Measurements from ENCODE around the gene ARHGAP42. TPM values are rescaled to one million over a fixed set of nuclear protein-coding genes. Genes with fewer than 3 reads are reported as not detected.

The ARHGAP42 gene
- total and polyA plus RNA-seq, 4 donors: 15.6 to 37.7 (median 30.5) TPM

- no peaks in the 10 kb centered on the region for H3K36me3 ChIP-seq (ENCODE audit: control insufficient read depth, insufficient read depth, low read length)
- no peaks in the 10 kb centered on the region for H3K27me3 ChIP-seq (ENCODE audit: control insufficient read depth, insufficient read depth, low read length)
- H3K27ac ChIP-seq (ENCODE audit: low read depth, low read length): no peak overlapping the region
- H3K9me3 ChIP-seq (ENCODE audit: control insufficient read depth, insufficient read depth, low read length): no peaks in the 10 kb centered on the region
- H3K4me1 ChIP-seq (ENCODE audit: control insufficient read depth, insufficient read depth, low read length): peaks cover 6% of the 10 kb centered on the region
- DNase-seq (ENCODE audit: low read depth in 4 of 6, low spot score in 6 of 6): no peak
- H3K4me3 ChIP-seq (ENCODE audit: low read depth, low read length): no peak overlapping the region
- 81% methylated on average over 4 of the region's 5 CpGs for WGBS (ENCODE audit: insufficient coverage)
These were observed 144.9 kb downstream of the ARHGAP42 start for GRCh38 chr11:100831929-100832494.

DNA sequence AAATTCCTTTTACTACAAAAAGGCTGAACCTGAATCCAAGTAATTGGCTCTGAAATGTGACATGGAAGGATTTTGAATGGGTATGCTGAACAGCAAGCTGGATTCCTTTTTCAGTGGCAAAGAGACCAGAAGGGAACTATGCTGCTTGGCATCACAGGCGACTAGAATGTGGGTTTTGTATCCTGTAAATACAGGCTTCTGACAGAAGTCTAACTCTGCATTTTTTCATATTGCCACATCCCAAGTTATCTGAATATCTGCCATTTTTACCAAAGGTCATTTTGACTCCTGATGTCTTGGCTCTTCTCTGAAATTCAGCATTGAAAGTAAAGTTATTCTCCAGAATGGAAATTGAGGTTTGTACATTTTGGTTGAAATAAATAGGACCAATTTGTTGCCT lies 145.7 kb downstream of the ARHGAP42 start:
- H3K27me3 ChIP-seq (ENCODE audit: control insufficient read depth, insufficient read depth, low read length): no peaks in the 10 kb centered on the region
- H3K4me1 ChIP-seq (ENCODE audit: control insufficient read depth, insufficient read depth, low read length): peaks cover 1% of the 10 kb centered on the region
- WGBS (ENCODE audit: insufficient coverage): no CpG with 5 or more reads among the region's 1 CpG

DNA sequence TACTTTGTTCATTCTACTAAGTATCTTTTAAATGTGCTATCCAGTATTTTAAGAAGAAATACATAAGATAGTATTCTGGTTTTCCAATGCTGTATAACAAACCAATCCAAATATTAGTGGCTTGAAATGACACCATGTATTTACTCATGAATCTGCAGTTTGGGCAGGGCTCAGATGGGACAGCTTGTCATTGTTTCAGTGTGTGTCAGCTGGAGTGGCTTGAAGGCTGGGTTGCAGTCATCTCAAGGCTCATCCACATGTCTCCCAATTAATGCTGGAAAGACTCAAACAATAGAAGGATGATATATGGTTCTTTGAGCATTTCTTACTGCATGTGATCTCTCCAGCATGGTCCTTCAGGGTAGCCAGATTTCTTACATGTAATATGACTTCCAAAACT lies 146.2 kb downstream of the ARHGAP42 start:
- no peaks in the 10 kb centered on the region for H3K9me3 ChIP-seq (ENCODE audit: control insufficient read depth, insufficient read depth, low read length)
- DNase-seq (ENCODE audit: low read depth in 4 of 6, low spot score in 6 of 6): no peak
- no peak overlapping the region for H3K27ac ChIP-seq (ENCODE audit: low read depth, low read length)
- H3K27me3 ChIP-seq (ENCODE audit: control insufficient read depth, insufficient read depth, low read length): no peaks in the 10 kb centered on the region
- H3K36me3 ChIP-seq (ENCODE audit: control insufficient read depth, insufficient read depth, low read length): no peaks in the 10 kb centered on the region
- H3K4me3 ChIP-seq (ENCODE audit: low read depth, low read length): no peak overlapping the region
- H3K4me1 ChIP-seq (ENCODE audit: control insufficient read depth, insufficient read depth, low read length): no peaks in the 10 kb centered on the region

More for the DNA sequence above, 145.7 kb downstream of the ARHGAP42 start:
- Histone ChIP-seq H3K9me3 (ENCODE audit: control insufficient read depth, insufficient read depth, low read length) (no peaks in the 10 kb centered on the region), H3K4me3 (ENCODE audit: low read depth, low read length) (no peak overlapping the region), H3K36me3 (ENCODE audit: control insufficient read depth, insufficient read depth, low read length) (no peaks in the 10 kb centered on the region), H3K27ac (ENCODE audit: low read depth, low read length) (no peak overlapping the region)
- no peak for DNase-seq (ENCODE audit: low read depth in 4 of 6, low spot score in 6 of 6)

DNA sequence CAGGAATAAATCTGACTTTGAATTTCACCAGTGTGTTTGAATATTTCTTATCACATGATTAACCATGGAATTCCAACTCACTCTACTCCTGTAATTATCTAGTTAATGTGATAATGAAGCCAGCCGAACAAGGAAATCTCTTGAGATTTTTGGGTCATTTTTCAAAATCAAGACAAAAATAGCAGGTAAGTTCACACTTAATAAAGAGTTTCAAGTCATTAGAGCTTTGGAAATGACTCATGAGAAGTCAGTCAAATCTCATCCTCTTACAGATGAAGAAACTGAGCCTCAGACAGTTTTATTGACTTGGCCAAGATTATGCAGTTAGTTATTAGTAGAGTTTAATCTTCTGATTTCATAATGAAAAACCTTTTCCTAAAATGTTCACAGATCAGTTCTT lies 148.8 kb downstream of the ARHGAP42 start:
- no peaks in the 10 kb centered on the region for H3K4me1 ChIP-seq (ENCODE audit: control insufficient read depth, insufficient read depth, low read length)
- no peak for DNase-seq (ENCODE audit: low read depth in 4 of 6, low spot score in 6 of 6)
- no peak overlapping the region for H3K27ac ChIP-seq (ENCODE audit: low read depth, low read length)
- no peaks in the 10 kb centered on the region for H3K9me3 ChIP-seq (ENCODE audit: control insufficient read depth, insufficient read depth, low read length)
- no peaks in the 10 kb centered on the region for H3K36me3 ChIP-seq (ENCODE audit: control insufficient read depth, insufficient read depth, low read length)
- WGBS (ENCODE audit: insufficient coverage): no CpG with 5 or more reads among the region's 1 CpG
- no peaks in the 10 kb centered on the region for H3K27me3 ChIP-seq (ENCODE audit: control insufficient read depth, insufficient read depth, low read length)
- H3K4me3 ChIP-seq (ENCODE audit: low read depth, low read length): no peak overlapping the region

GRCh38 chr11:100837311-100837710 lies 150.2 kb downstream of the ARHGAP42 start:
- no peak overlapping the region for H3K27ac ChIP-seq (ENCODE audit: low read depth, low read length)
- no peaks in the 10 kb centered on the region for H3K36me3 ChIP-seq (ENCODE audit: control insufficient read depth, insufficient read depth, low read length)
- WGBS (ENCODE audit: insufficient coverage): no CpG with 5 or more reads among the region's 2 CpGs
- H3K9me3 ChIP-seq (ENCODE audit: control insufficient read depth, insufficient read depth, low read length): no peaks in the 10 kb centered on the region
- H3K4me3 ChIP-seq (ENCODE audit: low read depth, low read length): no peak overlapping the region
- DNase-seq (ENCODE audit: low read depth in 4 of 6, low spot score in 6 of 6): no peak
- H3K27me3 ChIP-seq (ENCODE audit: control insufficient read depth, insufficient read depth, low read length): no peaks in the 10 kb centered on the region
- H3K4me1 ChIP-seq (ENCODE audit: control insufficient read depth, insufficient read depth, low read length): no peaks in the 10 kb centered on the region

- H3K9me3 ChIP-seq (ENCODE audit: control insufficient read depth, insufficient read depth, low read length): no peaks in the 10 kb centered on the region
- no peaks in the 10 kb centered on the region for H3K27me3 ChIP-seq (ENCODE audit: control insufficient read depth, insufficient read depth, low read length)
- DNase-seq (ENCODE audit: low read depth in 4 of 6, low spot score in 6 of 6): no peak
- H3K4me1 ChIP-seq (ENCODE audit: control insufficient read depth, insufficient read depth, low read length): no peaks in the 10 kb centered on the region
- H3K36me3 ChIP-seq (ENCODE audit: control insufficient read depth, insufficient read depth, low read length): no peaks in the 10 kb centered on the region
- H3K27ac ChIP-seq (ENCODE audit: low read depth, low read length): no peak overlapping the region
- WGBS (ENCODE audit: insufficient coverage): 80% methylated on average over 1 of the region's 4 CpGs
- no peak overlapping the region for H3K4me3 ChIP-seq (ENCODE audit: low read depth, low read length)
These were observed 154.8 kb downstream of the ARHGAP42 start for GRCh38 chr11:100841711-100842407.

GRCh38 chr11:100847696-100848216 lies 160.7 kb downstream of the ARHGAP42 start:
- 60% methylated on average over 3 of the region's 3 CpGs for WGBS (ENCODE audit: insufficient coverage)
- Histone ChIP-seq H3K27me3 (ENCODE audit: control insufficient read depth, insufficient read depth, low read length) (no peaks in the 10 kb centered on the region), H3K36me3 (ENCODE audit: control insufficient read depth, insufficient read depth, low read length) (no peaks in the 10 kb centered on the region), H3K27ac (ENCODE audit: low read depth, low read length) (no peak overlapping the region), H3K9me3 (ENCODE audit: control insufficient read depth, insufficient read depth, low read length) (no peaks in the 10 kb centered on the region), H3K4me3 (ENCODE audit: low read depth, low read length) (no peak overlapping the region), H3K4me1 (ENCODE audit: control insufficient read depth, insufficient read depth, low read length) (no peaks in the 10 kb centered on the region)
- DNase-seq (ENCODE audit: low read depth in 4 of 6, low spot score in 6 of 6): no peak

- Histone ChIP-seq H3K27me3 (ENCODE audit: control insufficient read depth, insufficient read depth, low read length) (no peaks in the 10 kb centered on the region), H3K36me3 (ENCODE audit: control insufficient read depth, insufficient read depth, low read length) (no peaks in the 10 kb centered on the region), H3K9me3 (ENCODE audit: control insufficient read depth, insufficient read depth, low read length) (no peaks in the 10 kb centered on the region), H3K4me3 (ENCODE audit: low read depth, low read length) (no peak overlapping the region), H3K4me1 (ENCODE audit: control insufficient read depth, insufficient read depth, low read length) (no peaks in the 10 kb centered on the region), H3K27ac (ENCODE audit: low read depth, low read length) (peak overlapping the region; percentile 73)
- 82% methylated on average over 2 of the region's 4 CpGs for whole genome bisulfite sequencing (ENCODE audit: insufficient coverage)
- no peak for DNase-seq (ENCODE audit: low read depth in 4 of 6, low spot score in 6 of 6)
These were observed 162.2 kb downstream of the ARHGAP42 start for GRCh38 chr11:100849009-100849900.

- no peak for DNase-seq (ENCODE audit: low read depth in 4 of 6, low spot score in 6 of 6)
- no CpG with 5 or more reads among the region's 4 CpGs for WGBS (ENCODE audit: insufficient coverage)
- H3K4me3 ChIP-seq (ENCODE audit: low read depth, low read length): no peak overlapping the region
- H3K4me1 ChIP-seq (ENCODE audit: control insufficient read depth, insufficient read depth, low read length): no peaks in the 10 kb centered on the region
- peak overlapping the region; percentile 73 for H3K27ac ChIP-seq (ENCODE audit: low read depth, low read length)
- no peaks in the 10 kb centered on the region for H3K36me3 ChIP-seq (ENCODE audit: control insufficient read depth, insufficient read depth, low read length)
- no peaks in the 10 kb centered on the region for H3K27me3 ChIP-seq (ENCODE audit: control insufficient read depth, insufficient read depth, low read length)
- H3K9me3 ChIP-seq (ENCODE audit: control insufficient read depth, insufficient read depth, low read length): no peaks in the 10 kb centered on the region
These were observed 162.8 kb downstream of the ARHGAP42 start for GRCh38 chr11:100849901-100850235.

All from spinal cord (tissue), 10 donors.